Mammary microvascular endothelial cell (primary cell): Measurements from ENCODE around the gene PGBD2. TPM values are rescaled to one million over a fixed set of nuclear protein-coding genes. Genes with fewer than 3 reads are reported as not detected.

Experiments
- total RNA-seq: library from RNA; depleted of rRNA; stranded (reverse); fragments of >200 nt; gene quantifications from 2 replicates; pipeline ENCODE4 v1.2.3, GENCODE V29; 2015

PGBD2 gene, protein sequence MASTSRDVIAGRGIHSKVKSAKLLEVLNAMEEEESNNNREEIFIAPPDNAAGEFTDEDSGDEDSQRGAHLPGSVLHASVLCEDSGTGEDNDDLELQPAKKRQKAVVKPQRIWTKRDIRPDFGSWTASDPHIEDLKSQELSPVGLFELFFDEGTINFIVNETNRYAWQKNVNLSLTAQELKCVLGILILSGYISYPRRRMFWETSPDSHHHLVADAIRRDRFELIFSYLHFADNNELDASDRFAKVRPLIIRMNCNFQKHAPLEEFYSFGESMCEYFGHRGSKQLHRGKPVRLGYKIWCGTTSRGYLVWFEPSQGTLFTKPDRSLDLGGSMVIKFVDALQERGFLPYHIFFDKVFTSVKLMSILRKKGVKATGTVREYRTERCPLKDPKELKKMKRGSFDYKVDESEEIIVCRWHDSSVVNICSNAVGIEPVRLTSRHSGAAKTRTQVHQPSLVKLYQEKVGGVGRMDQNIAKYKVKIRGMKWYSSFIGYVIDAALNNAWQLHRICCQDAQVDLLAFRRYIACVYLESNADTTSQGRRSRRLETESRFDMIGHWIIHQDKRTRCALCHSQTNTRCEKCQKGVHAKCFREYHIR
- total RNA-seq = 3.1 and 4.4 TPM in 2 replicates

DNA sequence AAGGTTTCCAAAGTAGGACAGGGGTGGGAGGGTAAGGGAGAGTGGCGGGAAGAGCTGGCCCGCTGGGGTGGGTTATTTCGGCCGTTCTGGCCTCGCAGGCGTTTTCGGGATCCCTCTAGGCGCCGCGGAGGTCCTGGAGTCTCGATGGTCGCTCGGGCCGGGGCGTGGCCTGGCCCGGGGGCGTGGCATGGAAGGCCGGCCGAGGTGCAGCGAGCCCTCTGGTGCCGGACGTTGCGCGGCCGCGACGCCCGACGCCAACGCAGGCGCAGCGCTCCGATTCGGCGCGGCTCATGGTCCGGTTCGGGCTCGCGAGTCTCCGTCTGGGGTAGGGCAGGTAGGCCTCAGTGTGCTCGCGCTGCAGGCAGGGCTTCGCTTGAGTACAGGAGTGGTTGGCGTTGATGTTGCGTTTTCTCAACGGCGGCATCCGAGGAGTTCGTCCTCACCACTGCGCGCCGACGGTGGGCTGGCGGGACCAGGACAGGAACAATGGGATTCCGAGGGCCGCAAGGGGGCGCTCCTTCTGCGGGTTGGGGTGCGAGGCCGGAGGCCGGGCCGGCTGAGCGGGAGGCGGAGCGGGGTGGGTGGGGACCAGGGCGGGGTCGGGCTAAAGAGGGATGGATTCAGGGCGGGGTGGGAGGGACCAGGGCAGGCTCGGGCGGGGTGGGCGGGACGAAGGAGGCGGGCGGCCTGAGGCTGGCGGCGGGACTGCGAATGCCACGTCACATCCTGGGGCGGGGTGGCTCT, at the start of gene PGBD2:
Gene PGBD2, plus strand, starts transcription at position 227 of the 744 bp plus-strand sequence. CDS start 7,628 bp downstream, outside the sequence.

DNA sequence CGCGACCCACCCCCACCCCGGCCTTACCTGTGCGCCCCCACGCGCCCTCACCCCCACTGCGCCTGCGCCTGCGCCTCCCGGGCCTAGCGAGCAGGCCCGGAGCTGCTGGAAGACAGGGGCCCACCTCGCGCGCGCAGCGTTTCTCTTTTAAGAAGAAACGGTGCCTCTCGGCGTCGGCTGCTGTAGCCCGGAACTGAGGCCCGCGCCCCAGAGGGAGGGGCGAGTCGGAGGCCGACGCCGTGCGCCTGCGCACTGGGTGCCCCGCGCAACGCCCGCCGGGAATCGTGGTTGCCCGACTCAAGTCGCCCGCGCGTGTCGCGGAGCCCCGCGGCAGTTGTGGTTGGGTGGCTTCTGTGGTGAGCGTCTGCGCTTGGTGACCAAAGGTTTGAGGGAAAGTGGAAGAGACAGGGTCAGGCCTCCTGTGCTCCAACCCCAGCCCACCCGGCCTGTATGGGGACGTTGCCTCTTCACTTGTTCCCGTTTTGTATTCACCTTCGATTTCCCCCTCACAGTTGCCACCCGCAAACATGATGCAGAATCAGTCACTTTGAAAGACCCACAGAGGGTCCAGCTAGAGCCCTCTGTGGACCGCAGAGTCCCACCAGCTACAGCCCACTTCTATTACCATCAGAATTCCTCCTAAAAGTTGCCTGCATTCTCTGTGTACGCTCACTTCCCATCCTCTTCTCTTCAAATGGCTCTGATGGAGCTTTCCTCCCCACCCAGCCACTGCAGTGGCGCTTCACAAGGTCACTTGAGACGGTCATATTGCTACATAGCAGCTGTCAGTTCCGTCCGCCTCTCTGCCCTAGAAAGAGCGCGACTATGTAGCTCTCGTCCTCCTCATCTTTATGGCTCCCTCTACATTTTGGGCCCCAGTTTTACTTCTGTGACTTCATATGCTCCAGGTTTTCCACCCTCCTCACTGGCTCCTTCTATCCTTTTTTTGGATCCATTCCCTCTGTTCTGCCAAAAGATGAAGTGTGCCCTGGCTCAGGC, 46.8 kb upstream of the PGBD2 start, which contains the start of gene ZNF692:
Gene ZNF692, minus strand, starts transcription at position 195 of the 999 bp plus-strand sequence. CDS start 776 bp downstream, outside the sequence.

Other genes starting within 250 kb of the PGBD2 start
- not detected in 2 replicates for gene OR14I1, start 203.5 kb upstream of the PGBD2 start, total RNA-seq
- not detected in 2 replicates for gene LYPD8, start 150.5 kb upstream of the PGBD2 start, total RNA-seq
- gene SH3BP5L, start 80.3 kb upstream of the PGBD2 start, total RNA-seq = 18.3 and 19.3 TPM in 2 replicates
- 15.3 and 18.0 TPM in 2 replicates for gene ZNF672, start 68.0 kb upstream of the PGBD2 start, total RNA-seq
- 14.4 and 18.8 TPM in 2 replicates for gene ZNF692, start 47.1 kb upstream of the PGBD2 start, total RNA-seq